SIG-M5 treated with dmso at 0.1 percent for 504 hours (cell line): ENCODE results near the gene PTPRF.

ENCODE experiments used
- DNase-seq: peaks from one replicate; lab custom pipeline; 2025; ENCODE audit not compliant: unreplicated experiment; lab: John Stamatoyannopoulos, UW

Gene PTPRF

DNA sequence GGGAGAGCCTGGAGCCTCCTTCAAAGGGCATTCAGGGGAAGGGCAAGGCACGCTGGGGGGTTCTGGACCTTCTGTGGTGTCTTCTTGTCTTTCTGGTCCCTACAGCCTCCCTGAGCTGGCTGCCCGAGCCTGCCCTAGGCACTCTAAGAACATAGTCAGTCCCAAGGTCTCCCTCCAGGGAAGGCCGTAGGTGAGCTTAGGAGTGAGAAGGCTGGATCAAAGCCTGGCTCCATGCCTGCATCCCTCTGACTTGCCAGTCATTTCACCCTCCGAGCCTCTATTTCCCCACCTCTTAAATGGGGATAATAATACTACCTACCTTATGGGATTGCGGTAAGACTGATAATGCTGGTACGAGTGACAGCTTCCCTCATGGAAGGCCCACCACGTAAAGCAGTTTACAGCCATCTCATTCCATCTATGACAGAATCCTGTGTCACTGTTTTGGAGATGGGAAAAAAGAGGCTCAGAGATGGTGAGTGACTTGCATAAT is 20.8 kb downstream of the PTPRF start:
- DNase-seq = no peak

- DNase-seq = no peak
Observed at GRCh38 chr1:43552059-43552742, 21.5 kb downstream of the PTPRF start.

DNA sequence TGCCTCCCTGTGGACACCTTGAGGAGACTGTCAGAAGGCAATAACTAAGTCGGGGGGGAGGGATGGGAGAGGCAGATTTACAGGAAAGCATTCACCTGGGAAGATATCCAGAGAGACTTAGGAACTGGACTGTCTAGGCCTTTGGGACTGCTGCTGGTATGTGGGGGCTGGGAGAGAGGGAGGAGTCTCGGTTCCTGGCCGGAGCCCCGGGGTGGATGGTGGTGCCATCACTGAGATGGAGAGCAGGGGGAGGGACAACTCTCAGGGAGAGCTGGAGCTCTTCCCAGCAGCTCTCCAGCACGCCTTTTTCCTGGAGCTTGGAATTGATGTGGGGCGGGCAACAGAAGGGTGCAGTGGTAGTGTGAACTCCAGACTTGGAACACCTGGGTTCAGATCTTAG is 22.1 kb downstream of the PTPRF start:
- DNase-seq = no peak

DNA sequence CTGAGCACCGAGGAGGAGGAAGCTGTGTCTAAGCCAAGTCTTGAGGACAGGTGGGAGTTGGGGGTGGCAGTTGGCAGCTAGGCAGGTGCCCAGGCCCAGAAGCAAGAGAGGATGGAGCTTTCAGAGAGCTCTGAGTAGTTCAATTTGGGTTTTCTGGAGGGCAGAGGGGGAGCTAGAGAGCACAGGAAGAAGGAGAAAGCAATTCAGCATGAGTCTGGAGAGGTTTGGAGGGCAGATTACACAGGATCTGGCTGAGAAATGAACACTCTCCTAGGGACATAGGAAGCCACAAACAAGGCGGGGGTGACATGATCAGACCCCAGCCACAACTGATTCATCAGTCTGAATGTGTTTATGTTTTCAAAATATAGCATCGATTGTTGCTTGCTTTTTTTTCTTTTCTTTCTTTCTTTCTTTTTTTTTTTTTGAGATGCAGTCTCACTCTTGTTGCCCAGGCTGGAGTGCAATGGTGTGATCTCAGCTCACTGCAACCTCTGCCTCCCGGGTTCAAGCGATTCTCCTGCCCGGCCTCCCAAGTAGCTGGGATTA is 23.8 kb downstream of the PTPRF start:
- DNase-seq = peak; percentile 60

DNA sequence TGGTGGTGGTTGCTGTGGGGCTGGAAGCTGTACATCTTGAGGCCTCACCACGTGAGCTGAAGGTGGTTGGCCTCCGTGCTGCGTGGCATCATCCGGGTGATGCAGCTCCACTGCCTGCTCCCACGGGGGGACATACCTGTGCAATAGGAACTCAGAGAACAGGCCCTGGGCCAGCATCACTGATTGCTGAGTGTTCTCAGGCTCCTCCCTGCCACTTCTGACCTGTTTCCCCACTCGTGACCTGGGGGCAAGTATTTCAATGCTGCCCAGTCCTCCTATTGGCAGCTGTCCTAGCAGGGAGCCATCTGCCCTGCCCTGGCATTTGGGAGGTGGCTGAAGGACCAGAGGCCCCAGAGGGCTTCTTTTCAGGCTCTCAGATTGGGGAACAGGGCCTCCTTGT is 26.1 kb downstream of the PTPRF start:
- DNase-seq = no peak

GRCh38 chr1:43557744-43558245 is 27.1 kb downstream of the PTPRF start:
- DNase-seq = peak; percentile 22

DNA sequence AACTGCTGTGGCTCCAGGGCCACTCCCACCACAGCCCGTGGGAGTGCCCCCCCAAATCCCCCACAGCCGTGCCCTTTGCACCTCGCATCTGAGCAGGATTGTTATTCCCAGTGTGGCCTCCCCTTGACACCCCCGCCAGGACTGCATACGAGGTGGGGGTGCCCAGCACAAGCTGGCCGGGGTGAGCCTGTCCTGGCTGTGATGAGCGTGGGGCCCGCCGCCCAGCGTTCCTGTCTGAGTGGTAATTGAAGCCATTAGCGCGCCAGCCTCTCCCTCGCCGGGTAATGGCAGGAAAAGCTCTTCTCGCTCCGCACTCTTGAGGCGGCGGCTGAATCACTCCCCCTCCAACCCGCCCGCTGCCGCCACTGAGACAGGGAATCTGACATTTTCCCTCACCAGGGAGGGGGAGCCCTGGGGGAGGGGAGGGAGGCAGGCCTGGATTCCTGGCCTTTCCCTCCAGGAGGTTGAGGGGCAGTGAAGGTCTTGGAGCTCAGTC is 27.7 kb downstream of the PTPRF start:
- DNase-seq = no peak

- DNase-seq = no peak
Observed at GRCh38 chr1:43559714-43560113, 29.0 kb downstream of the PTPRF start.

DNA sequence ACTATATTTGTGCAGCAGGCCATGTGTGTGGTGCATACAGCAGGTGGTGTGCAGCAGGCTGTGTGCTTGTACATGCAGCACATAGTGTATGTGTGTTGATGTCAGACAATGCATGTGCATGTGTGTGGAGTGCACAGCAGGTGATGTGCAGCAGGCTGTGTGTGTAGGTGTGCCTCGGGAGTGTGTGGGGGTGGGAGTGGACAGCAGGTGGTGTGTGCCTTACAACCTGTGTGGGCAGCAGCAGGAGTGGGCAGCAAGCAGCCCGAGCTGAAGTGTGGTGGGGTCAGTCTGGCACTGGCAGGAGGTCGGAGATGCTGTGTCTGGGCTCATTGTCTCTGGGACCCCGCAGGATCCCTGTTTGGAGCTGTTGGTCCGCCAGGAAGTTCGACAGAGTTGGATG is 29.6 kb downstream of the PTPRF start:
- DNase-seq = no peak

DNA sequence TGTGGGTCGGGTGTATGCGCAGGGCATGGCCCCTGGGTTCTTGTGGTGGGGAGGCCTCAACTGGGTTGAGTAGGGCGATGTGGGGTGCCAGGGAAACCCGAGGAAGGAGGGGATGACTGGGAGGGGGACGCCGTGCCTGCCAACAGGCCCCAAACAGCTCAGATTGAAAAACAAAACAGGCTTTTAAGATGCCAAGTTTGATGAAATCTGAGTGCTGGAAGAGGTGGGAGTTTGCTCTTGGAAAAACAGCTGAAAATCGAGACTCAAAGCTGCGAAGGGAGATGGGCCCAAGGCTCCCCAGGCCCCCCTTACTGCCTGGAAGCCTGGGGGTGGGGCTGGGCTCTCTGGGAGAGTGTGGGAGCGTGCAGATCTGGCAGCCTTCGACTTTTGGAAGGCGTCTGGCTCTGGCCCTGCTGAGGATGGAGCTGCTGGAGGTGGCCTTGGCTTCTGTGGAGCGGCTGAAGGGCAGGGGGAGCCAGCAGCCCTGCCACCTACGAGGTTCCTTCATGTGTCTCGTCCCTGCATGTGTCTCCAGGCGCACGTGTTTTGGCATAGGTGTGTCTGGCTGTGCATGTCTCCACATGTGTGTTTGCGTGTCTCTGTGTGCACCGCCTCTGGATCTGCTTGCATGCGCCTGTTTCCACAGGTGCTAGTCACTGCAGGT is 33.3 kb downstream of the PTPRF start:
- DNase-seq = no peak

DNA sequence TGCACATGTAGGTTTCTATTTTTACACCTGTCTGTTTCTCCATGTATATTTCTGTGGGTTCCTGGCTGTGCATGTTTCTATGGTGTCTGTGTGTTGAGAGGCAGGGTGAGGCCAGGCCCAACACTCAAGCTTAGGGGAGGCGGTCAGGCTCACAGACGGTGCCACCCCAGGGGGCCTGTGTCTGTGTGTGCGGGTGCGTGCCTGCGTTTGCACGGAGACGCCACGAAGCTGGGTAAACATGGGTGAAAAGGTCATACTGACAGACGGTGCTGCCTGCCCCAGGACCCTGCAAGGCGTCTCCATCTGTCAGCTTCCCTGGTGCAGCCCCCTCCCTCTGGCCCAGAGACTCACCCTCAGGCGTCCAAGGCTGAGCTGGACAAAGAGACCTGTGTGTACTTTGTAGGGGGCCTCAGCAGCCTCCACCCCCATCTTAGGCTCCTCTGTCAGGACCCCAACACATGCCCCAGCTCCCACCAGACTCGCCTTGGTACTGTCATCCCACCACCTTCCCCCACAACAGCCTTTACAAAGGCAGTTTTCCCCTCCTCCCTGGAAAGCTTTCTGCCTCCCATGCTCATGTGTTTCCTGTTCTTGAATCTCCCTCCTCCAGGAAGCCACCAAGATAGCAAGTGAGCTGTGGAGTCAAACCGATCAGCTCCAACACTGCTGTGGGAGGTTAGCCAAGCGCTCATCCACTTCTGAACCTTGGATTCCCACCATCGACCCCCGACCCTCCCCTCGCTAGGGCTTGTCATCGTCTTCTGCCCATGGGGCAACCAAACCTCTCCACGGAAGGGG is 34.1 kb downstream of the PTPRF start:
- no peak for DNase-seq

DNA sequence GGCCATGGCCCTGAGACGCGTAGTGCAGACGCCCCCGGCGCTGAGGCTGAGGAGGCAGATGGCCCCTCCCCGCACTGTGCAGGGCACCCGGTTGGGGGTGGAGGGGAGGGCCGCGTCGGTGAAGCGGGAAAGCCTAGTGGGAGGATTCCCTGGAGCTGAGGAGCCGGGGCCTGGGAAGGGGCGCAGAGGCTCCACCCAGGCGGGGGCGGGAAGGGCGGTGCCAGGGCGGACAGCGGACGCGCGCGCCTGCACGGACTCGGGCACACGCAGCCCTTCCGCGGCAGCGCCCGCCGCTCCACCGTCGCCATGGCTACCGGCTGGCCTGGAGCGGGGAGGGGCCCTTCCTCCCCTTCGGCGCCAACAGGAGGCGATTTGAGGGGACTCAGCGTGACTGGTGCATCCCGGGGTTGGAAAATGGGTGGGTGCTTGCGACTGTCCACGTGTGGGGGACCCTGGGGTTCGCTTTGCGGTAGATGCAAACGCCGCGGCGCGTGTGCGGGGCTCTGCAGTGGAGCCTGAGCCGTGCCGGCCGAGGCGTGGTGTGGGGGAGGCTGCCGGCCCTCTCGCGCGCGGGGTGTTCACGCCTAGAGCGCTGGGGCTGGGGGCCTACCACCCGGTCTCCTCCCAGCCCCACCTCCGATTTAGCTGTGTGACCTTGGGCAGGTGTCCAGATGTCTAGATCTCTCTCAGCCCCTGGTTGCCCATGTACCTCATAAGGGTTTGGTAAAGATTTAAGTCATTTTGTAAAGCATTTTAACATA is 35.1 kb downstream of the PTPRF start:
- no peak for DNase-seq

DNA sequence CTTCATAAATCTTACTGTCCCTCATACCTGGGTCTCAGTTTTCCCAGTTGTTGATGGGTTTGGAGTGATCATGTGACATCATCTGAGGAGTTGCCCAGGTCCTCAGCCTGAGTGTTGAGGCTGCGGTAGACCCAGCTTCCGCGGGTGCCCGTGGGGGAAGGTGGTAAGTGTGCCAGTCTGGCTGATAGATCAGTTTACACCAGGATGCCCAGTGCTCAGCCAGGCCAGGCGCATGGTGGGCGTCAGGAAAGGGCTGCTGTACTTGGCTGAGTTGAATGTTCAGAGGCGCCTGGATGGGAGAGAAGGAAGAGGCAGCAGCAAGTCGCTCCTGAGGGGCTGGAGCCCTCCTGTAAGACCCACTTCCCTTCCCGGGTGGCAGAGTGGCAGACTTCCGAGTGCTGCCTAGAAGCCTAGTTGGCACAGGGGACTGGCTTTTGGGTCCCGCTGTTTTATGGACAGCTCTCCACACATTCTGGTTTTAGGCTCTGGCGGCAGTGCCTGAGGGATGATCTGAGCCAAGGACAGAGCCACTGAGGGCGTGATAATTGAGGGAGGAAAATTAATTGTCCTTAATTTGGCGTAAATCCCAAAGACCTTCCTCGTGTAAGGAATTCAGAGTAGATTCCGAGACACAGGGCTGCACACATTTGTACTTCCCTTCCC is 35.8 kb downstream of the PTPRF start:
- DNase-seq = no peak

GRCh38 chr1:43569175-43569574 is 38.5 kb downstream of the PTPRF start:
- no peak for DNase-seq

- no peak for DNase-seq
Observed at GRCh38 chr1:43570277-43570676, 39.6 kb downstream of the PTPRF start.

DNA sequence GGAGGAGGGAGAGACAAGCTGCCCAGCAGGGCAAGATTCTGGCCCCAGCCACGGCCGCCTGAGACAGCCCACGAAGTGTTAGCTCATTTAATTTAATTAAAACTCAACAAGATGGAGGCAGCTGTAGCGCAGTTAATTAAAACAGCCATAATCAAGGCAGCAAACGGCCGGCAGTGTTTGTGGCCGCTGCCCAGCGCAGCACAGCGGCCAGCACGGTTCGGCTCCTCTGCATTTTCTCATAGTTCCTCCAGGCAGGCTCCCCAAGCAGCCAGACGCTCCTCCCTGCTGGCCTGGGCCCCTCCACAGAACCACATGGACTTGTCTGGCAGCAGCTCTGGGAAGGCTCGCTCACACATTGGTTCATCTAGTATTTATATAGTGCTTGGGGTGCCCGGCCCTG is 40.0 kb downstream of the PTPRF start:
- no peak for DNase-seq

DNA sequence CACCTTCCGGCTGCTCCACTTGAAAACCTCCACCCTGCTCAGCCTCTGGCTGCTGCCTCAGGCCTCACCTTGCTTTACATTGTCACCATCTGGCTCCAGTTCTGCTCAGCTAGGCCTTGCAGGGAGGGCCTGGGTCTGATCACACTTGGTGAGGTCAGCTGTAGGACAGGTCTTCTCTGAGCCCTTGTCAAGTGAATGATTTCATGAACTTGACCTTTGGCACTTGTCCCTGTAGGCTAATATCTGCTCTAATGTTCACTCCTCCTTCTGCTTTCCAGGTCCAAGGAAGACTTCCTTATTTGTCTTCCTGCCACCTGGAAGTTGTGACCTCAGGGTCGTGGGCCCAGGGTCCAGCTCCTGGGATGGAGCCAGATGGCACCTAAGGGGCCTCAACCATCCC is 41.4 kb downstream of the PTPRF start:
- no peak for DNase-seq

GRCh38 chr1:43572538-43572937 is 41.9 kb downstream of the PTPRF start:
- no peak for DNase-seq

- no peak for DNase-seq
Observed at GRCh38 chr1:43573066-43573800, 42.5 kb downstream of the PTPRF start.
